T-helper 2 cell treated with Interferon-gamma antibody and Interleukin-4, amounts not matched to agents 100 ng/mL and 5 ng/mL, for 36 hours (primary cell): ENCODE measurements around the gene SMIM10L1. TPM values are rescaled to one million over a fixed set of nuclear protein-coding genes. Genes with fewer than 3 reads are reported as not detected.

ENCODE experiments used
- intact Hi-C: fragments of 100-400 bp; cut with micrococcal nuclease; formaldehyde crosslinking; loops from one replicate; pipeline ENCODE4 v1.15.1; 2023
- total RNA-seq: library from RNA; stranded (reverse); gene quantifications from 2 replicates; pipeline ENCODE4 v1.2.3, GENCODE V29; 2022

Gene SMIM10L1
- total RNA-seq, 1 donor from 2014 or later = 7.1 TPM

DNA sequence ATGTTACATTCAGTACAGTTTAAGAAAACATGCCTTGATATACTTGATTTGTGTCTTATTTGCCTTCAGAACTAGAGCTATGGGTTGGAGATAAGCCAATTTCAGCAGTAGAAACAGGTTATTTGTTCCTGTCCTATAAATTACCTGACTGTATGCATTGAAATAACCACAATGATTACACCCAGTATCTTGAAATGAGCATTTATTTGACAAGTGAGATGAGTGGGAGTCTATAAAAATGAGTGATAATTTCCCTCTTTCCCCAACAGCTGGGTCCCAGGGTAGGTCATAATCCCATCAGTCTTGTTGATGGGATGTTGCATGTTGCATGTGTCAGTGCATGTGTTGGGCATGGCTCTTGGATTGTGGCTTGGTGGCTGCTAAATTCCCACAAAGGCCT is 12.0 kb downstream of the SMIM10L1 start:
- intact Hi-C loops = no loop called here

DNA sequence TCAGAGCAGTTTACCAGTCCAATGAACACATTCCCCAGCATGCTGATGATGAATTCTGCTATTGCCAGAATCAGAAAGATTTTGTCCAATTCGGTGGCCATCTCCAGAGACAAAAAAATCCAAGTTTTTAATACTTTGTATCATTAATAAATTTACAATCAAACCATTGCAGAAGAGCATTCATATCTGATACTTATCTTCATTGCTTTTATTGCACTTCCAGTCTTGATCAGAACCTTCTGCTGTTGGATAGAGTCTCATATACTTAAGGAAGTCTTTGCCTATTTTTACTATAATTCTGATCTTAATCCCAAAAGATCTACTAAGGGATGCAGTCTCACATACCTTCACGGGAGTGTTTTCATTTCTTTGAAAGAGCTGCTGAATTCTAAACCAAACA is 15.8 kb downstream of the SMIM10L1 start, which contains the start of gene TAS2R42:
Gene TAS2R42 (minus strand): TSS at position 101 of the 400 bp plus-strand sequence. CDS start 0 bp downstream, at position 101.
- intact Hi-C loops = no loop called here

- intact Hi-C loops = no loop called here
These were observed 31.8 kb downstream of the SMIM10L1 start for GRCh38 chr12:11202811-11203210.

- intact Hi-C loops = no loop called here
These were observed 33.2 kb downstream of the SMIM10L1 start for GRCh38 chr12:11204173-11204572.

- intact Hi-C loops = no loop called here
These were observed 38.1 kb downstream of the SMIM10L1 start for GRCh38 chr12:11209113-11209512.

Other genes starting within 250 kb of the SMIM10L1 start
- gene PRH2, start 242.0 kb upstream of the SMIM10L1 start, total RNA-seq = not detected in 2 replicates
- 3.2 and 4.1 TPM in 2 replicates for gene TAS2R14, start 231.9 kb upstream of the SMIM10L1 start, total RNA-seq
- gene TAS2R50, start 184.3 kb upstream of the SMIM10L1 start, total RNA-seq = 1.6 and 2.0 TPM in 2 replicates
- gene TAS2R20, start 172.9 kb upstream of the SMIM10L1 start, total RNA-seq = 2.3 and 2.9 TPM in 2 replicates
- 3.1 and 3.5 TPM in 2 replicates for gene TAS2R19, start 148.6 kb upstream of the SMIM10L1 start, total RNA-seq
- 3.9 and 4.2 TPM in 2 replicates for gene TAS2R31, start 139.8 kb upstream of the SMIM10L1 start, total RNA-seq
- 1.9 and 2.2 TPM in 2 replicates for gene TAS2R46, start 108.9 kb upstream of the SMIM10L1 start, total RNA-seq
- 0.55 and 1.2 TPM in 2 replicates for gene TAS2R43, start 78.9 kb upstream of the SMIM10L1 start, total RNA-seq
- gene TAS2R30, start 36.5 kb upstream of the SMIM10L1 start, total RNA-seq = 3.7 and 3.8 TPM in 2 replicates
- gene TAS2R42, start 15.7 kb downstream of the SMIM10L1 start, total RNA-seq = not detected in 2 replicates
- gene PRB3, start 98.5 kb downstream of the SMIM10L1 start, total RNA-seq = not detected in 2 replicates
- not detected in 2 replicates for gene PRB4, start 139.2 kb downstream of the SMIM10L1 start, total RNA-seq
- gene PRB2, start 224.4 kb downstream of the SMIM10L1 start, total RNA-seq = not detected in 2 replicates